Choroid plexus epithelial cell (primary cell): ENCODE results near the gene SCNN1A.
A peak's percentile ranks its signal among the peaks of the same experiment; 100 is the strongest.

Experiments used
- DNase-seq: peaks from one replicate; pipeline ENCODE4 v3.0.0-alpha.2; 2010; ENCODE audit warnings: low read depth
- H3K4me3 ChIP-seq: 2 replicates; pipeline ENCODE4 v1.5.1; 2011; ENCODE audit warnings: low read depth, mild to moderate bottlenecking, control low read depth, low read length, moderate library complexity
- TF ChIP-seq, protein P1 (sequence below): conservative IDR thresholded peaks from 2 replicates; pipeline ENCODE4 v1.5.1; 2011; ENCODE audit warnings: low read depth, mild to moderate bottlenecking, control low read depth, inconsistent platforms, low read length, moderate library complexity

SCNN1A gene

DNA sequence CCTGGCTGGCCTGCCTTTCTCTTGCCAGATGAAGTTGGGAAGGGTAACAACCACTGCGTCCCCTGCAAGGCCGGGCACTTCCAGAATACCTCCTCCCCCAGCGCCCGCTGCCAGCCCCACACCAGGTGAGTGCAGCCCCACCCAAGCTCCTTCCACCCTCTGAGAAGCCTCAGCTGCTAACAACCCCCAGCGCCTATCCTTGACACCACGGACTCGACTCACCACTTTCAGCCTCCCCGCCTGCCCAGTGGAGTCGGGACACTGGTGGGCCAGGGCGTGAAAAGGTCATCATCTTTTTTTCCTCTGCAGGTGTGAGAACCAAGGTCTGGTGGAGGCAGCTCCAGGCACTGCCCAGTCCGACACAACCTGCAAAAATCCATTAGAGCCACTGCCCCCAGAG lies 10.7 kb upstream of the SCNN1A start:
- TF ChIP-seq, protein P1, sequence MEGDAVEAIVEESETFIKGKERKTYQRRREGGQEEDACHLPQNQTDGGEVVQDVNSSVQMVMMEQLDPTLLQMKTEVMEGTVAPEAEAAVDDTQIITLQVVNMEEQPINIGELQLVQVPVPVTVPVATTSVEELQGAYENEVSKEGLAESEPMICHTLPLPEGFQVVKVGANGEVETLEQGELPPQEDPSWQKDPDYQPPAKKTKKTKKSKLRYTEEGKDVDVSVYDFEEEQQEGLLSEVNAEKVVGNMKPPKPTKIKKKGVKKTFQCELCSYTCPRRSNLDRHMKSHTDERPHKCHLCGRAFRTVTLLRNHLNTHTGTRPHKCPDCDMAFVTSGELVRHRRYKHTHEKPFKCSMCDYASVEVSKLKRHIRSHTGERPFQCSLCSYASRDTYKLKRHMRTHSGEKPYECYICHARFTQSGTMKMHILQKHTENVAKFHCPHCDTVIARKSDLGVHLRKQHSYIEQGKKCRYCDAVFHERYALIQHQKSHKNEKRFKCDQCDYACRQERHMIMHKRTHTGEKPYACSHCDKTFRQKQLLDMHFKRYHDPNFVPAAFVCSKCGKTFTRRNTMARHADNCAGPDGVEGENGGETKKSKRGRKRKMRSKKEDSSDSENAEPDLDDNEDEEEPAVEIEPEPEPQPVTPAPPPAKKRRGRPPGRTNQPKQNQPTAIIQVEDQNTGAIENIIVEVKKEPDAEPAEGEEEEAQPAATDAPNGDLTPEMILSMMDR: no peak
- no peak overlapping the region for H3K4me3 ChIP-seq
- DNase-seq: no peak

DNA sequence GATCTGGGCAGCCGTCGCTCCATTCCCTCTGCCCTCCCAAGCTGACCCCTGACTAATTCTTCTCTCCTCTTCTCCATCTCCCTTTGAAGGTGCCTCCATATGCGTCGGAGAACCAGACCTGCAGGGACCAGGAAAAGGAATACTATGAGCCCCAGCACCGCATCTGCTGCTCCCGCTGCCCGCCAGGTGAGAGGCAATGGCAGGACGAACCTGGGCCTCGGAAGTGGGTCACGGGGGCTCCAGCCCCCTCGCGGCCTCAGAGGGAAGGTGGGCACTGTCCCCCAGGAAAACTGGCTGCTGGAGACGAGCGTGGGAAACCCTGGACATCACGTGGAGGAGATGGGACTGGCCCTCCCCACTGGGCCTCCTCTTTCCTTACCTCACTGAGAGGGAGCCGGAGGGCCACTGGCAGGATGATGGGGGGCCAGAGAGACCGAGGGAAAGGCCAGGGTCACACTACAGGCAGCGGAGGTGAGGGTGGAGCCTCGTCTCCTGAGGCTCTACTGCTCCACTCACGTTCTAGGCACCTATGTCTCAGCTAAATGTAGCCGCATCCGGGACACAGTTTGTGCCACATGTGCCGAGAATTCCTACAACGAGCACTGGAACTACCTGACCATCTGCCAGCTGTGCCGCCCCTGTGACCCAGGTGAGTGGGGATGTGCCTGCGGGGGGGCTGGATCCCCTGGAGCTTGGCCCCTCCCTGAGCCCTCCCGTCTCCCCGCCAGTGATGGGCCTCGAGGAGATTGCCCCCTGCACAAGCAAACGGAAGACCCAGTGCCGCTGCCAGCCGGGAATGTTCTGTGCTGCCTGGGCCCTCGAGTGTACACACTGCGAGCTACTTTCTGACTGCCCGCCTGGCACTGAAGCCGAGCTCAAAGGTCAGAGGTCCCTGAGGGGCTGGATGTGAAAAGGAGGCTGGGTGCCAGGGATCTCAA lies 9.4 kb upstream of the SCNN1A start:
- DNase-seq: peak; percentile 20
- TF ChIP-seq, protein P1: no peak
- H3K4me3 ChIP-seq: peak overlapping the region; percentile 73

DNA sequence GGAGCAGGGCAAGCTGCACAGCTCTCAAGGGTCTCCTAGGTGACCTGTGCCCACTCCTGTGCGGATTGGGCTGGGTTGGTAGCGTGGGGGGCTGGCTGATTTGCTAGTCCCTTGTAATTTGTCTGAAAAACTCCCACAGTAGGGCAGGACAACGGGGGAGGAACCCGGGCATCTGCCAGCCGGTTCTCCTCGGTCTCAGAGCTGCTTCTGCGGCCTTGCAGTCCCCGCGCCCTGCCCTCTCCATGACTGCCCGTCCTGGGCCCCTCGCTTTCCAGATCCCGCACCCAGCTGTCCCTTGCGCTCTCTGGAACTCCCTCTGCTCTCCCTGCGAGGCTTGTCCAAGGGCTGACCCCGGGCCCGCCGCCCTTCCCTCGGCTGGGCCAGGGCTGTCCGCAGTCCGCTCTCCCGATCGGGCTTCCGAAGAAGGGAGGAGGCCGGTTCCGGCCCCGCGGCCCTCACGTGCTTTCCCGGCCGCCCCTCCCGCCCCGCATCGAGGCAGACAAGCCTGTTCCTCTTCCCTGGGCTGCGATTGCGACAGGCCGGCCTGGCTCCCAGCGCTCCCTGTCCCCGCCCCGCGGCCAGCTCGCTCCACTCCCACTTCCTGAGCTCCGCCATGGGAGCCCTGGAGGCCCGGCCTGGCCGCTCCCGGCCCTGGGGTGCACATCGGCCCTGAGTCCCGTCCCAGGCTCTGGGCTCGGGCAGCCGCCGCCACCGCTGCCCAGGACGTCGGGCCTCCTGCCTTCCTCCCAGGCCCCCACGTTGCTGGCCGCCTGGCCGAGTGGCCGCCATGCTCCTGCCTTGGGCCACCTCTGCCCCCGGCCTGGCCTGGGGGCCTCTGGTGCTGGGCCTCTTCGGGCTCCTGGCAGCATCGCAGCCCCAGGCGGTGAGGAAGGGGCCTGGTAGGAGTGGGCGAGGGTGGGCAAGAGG lies 8.5 kb upstream of the SCNN1A start, which contains the start of gene LTBR:
Gene LTBR (plus strand): TSS at position 591 of the 927 bp plus-strand sequence. CDS start 197 bp downstream, at position 788.
- TF ChIP-seq, protein P1: no peak
- H3K4me3 ChIP-seq: peak within 1 kb of the TSS; percentile 73
- DNase-seq: peak; percentile 94

DNA sequence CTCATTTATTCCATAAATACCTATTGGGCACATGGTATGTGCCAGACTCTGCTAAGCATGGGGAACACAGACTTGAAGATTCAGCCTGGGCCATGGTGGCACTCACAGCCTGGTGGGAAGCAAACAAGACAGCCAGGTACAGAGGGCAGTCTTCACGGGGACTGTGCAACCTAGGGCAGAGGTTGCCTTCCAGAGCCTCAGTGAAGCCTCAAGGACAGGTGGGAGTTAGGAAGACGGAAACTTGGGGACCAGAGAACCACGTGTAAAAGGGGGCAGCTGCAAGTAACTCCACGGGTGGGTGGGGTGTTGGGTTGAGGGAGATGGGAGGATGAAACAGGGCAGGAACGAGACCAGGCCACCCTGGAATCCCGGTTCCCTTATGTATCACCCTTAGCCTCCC lies 7.6 kb upstream of the SCNN1A start:
- TF ChIP-seq, protein P1: no peak
- DNase-seq: no peak

DNA sequence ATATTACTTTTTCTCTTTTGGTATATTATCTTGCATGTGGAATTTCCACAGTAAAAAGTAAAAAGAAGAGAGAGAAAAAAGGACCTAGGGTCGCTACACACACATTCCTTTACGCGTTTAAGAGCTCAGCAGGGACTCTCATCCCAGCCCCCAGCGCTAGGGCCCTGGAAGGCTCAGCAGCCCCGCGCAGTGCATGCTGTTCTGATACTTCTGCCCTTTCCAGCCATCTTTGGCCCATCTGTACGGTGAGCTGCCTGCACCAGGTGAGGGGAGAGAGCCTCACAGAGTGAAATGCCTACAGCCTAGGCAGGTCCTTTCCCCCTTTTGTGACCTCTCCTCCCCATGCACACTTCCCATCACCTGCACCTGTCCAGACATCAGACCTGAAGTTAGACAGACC lies 7.0 kb upstream of the SCNN1A start:
- no peak overlapping the region for H3K4me3 ChIP-seq
- TF ChIP-seq, protein P1: no peak
- peak; percentile 17 for DNase-seq

More for the DNA sequence above, 7.6 kb upstream of the SCNN1A start:
- H3K4me3 ChIP-seq: no peak overlapping the region

DNA sequence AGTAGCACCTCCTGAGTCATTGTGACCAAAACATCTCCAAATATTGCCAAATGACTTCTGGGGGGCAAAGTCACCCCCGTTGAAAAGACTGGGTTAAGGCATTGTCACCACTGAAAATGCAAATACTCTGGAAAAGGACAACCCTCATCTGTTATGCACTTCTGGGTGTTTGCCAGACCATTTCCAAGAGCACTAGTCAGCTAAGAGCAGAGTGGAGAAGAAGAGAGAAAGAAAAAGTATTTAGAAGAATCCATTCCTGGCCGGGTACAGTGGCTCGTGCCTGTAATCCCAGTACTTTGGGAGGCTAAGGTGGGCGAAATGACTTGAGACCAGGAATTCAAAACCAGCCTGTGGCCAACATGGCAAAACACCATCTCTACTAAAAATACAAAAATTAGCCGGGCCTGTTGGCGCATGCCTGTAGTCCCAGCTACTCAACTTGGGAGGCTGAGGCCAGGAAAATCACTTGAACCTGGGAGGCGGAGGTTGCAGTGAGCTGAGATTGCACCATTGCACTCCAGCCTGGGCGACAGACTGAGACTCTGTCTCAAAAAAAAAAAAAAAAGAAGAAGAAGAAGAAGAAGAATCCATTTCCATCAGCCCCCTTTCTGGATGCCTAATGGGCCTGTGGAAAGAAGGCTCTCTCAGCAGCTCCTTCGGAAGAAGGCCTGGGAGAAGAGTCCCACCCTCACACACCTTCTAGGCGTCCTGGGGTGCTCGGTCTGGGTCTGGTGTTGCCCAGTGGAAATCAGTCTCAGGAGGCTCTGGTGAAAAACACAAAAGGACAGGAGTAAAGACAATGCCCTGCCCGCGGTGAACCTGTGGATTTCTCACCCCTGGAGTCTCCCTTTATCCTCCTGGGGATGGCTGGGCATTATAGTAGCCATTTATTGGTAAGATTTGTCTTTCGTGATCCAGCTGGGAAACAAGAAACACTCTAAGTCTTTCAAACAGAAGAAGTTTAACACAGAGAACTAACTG lies 5.1 kb upstream of the SCNN1A start:
- TF ChIP-seq, protein P1: no peak
- DNase-seq: peak; percentile 65
- no peak overlapping the region for H3K4me3 ChIP-seq
